ENCODE measurements around the gene CCDC24.

CCDC24 gene

DNA sequence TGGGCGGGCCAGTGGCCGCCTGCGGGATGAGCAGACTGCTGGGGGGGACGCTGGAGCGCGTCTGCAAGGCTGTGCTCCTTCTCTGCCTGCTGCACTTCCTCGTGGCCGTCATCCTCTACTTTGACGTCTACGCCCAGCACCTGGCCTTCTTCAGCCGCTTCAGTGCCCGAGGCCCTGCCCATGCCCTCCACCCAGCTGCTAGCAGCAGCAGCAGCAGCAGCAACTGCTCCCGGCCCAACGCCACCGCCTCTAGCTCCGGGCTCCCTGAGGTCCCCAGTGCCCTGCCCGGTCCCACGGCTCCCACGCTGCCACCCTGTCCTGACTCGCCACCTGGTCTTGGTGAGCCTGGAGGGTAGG, 10.3 kb upstream of the CCDC24 start:
- no peak for DNase-seq

GRCh38 chr1:43981636-43982035, 9.8 kb upstream of the CCDC24 start:
- no peak for DNase-seq

DNA sequence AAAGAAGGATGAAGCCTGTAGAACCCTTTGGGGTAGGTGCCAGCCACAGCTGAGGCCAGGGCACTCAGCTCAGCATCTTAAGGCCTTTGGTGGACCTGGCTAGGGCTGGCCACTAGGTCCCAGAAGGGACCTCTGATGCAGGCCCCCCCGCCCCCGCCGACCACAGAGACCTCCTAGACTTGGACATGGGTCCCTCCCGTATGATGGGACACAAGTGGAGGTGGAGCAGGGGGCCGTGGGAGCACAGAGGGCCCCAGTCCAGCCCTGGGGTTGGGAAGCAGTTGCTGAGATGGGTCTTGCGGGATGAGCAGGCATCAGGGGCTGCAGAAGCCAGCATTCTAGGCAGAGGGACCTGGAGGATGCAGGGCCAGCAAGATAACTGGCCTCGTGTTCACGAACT, 9.2 kb upstream of the CCDC24 start:
- DNase-seq, result no peak

GRCh38 chr1:43982808-43983207, 8.6 kb upstream of the CCDC24 start:
- DNase-seq, result no peak

DNA sequence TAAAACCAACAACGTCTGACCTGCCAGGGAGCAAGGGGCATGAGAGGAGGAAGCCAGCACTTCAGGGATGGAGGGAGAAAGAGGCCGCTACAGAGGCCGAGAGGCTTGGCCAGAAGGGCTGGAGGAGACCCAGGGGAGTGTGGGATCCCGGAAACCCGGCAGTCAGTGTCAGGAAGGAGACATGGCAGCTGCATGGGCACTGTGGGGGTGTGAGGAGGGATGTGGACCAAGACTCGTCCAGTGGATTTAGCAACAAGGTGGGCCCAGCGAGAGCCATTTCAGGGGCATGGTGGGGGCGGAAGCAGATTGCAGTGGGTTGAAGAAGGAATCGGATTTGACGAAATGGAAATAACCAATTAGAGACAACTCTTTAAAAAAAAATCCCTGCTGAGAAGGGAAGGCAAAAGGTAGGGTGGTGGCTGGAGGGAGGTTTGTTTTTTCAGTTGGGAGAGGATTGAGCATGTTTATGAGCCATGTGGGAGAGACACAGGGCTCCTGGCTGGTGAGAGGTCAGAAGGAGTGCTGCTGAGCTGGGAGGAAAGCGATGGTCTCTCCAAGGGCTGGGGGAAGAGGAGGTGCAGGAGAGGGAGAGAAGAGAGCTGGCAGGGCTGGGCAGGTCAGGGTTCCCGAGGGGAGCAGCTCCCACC, 8.0 kb upstream of the CCDC24 start:
- no peak for DNase-seq

- no peak for DNase-seq
These were observed 6.5 kb upstream of the CCDC24 start for GRCh38 chr1:43984855-43985254.

- DNase-seq, result no peak
These were observed 5.3 kb upstream of the CCDC24 start for GRCh38 chr1:43985984-43986595.

GRCh38 chr1:43986712-43987111, 4.7 kb upstream of the CCDC24 start:
- DNase-seq, result no peak

DNA sequence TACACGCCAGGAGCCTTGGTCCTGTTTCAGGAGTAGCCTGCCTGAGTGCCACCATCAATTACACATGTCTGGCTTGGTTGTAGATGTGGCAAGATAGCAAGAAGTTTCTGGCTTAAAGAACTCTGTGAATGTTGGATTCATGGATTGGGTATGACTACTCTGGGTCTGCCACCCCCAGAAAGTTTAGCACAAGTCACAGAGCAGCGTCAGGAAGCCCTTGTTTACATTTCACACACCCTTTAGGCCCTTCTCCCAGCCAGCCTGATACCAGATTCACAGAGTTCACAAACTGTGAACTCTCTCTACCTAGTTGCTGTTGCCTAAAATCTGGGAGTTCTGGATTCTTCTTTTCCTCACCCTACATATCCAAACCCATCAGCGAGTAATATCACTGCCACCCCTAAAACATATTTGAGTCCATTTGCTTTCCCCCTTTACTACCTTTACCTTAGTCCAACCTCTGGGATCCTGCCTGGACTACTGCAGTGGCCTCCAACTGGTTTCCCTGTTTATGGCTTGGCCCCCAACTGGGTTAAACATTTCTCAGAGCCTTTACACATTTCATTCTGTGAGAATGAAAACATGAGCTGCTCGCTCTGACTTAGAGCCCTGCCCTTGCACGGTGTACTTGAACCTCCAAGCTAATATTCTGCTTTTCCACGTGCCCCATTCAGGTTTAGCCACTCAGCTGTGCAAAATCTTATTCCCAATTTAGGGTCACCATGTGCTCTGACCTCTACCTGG, 4.1 kb upstream of the CCDC24 start:
- no peak for DNase-seq

GRCh38 chr1:43990271-43991199, 864 bp upstream of the CCDC24 start:
- DNase-seq, result peak; percentile 59

GRCh38 chr1:43991200-43991475, 261 bp upstream of the CCDC24 start:
- no peak for DNase-seq

GRCh38 chr1:43992232-43992995, 1.0 kb downstream of the CCDC24 start:
- no peak for DNase-seq

GRCh38 chr1:43993206-43993914, 2.0 kb downstream of the CCDC24 start:
- DNase-seq, result no peak

- DNase-seq, result no peak
These were observed 2.7 kb downstream of the CCDC24 start for GRCh38 chr1:43994071-43994470.

- DNase-seq, result peak; percentile 79
These were observed 3.7 kb downstream of the CCDC24 start for GRCh38 chr1:43994794-43995790.

DNA sequence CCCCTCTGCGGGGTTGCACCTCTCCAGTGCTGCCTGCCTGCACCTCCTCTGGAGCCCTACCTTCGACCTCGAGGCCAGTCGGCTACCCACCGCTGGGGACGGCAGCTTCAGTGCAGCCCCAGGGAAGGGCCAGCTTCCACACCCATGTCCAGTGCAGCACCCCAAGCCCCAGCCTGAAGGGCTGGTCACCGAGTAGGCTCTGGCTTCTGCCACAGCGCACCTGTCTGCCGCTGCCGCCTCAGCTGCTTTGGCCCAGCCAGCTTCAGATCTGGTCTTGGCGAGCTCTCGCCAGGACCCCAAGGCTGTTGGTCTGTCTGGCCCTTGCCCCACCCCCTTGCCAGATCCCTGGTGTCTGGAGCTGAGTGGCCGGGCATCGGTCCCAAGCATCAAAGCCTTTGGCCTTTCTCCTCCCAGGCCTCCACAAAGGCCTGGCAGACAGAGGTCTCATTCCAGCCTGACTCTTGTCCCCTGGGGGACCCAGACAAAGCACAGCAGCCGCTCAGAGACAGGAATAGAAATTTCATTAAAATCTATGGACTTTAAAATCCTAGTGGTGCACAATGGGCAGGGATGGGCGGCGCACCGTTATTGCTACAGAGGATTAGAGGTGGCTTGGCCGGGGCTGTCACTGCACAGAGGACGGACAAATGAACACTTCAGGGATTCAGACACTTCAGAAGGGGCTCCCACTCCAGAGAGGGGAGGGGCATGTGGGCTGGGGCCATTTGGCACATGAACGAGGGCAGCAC, 4.8 kb downstream of the CCDC24 start:
- DNase-seq, result no peak

DNA sequence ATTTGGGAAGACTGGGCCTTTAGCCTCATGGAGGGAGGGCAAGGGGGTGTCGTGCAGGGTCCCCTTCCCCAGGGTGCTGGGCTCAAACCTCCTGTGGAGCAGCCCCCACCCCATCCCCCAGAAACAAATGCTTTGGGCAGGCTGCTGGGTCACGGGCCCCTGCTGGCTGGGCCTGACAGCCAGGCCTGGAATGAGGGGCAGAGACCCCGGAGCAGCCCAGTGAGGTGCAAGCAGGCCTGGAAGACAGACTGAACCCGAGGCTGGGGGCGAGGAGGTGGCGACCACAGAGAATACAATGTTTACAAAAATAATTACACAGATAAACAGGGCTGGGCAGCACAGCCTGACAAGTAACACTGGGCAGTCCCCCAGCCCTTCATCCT, 5.3 kb downstream of the CCDC24 start:
- DNase-seq, result no peak

DNA sequence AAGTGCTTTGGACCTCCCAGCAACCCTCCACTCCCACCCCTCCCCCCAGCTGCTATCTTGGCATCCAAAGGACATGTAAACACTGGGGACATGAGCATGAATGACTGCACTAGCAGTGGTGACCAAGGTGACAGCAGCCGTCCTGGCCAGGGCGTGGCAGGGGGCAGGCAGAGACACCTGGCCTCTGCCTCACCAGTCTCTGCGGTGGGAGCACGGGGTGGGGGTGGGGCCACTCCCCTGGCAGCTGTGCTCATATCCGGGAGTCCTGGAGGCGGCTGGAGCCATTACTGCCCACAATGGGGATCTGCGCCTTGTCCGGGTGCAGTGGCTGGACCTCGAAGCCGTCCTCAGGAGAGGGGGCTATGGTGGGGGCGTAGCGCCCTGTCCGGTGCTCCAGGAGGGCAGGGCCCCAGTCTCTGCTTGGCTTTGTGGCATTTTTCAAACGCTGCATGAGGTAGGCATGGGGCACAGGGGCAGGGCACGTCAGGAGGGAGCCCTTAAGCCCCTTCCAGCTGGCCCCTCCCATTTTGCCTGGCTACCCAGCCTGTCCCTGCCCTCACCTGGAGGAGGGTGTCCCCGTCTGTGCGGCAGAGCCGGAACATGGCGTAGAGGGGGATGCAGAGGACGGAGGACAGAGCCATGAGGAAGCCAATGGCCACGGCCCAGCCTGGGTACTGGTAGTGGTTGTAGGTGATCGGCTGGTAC, 6.0 kb downstream of the CCDC24 start:
- DNase-seq, result no peak

DNA sequence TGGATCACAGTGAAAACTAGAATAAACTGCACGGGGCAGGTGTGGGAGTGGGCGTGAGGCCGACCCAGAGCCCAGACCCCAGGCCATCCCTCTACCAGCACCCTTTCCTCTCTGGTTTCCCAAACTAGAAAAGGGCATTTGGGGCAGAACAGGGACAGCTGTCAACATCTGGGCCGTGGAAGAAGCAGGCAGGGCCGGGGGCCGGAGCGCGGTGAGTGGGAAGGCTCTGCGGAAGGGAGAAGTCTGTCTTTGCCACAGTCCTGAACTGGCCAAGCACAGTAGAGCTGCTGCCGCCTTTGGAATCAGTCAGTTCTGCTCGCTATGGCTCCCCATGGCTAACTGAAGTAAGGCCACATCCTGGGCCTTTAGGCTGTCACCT, 6.6 kb downstream of the CCDC24 start:
- DNase-seq, result no peak
